ENCODE results near the gene ZNF484. TPM values are rescaled to one million over a fixed set of nuclear protein-coding genes. Genes with fewer than 3 reads are reported as not detected.
"Not testable (repeated sequence)": the region's sequence is repeated elsewhere in the genome, so short reads cannot be mapped to it uniquely, and the experiment has no call there.

Gene ZNF484
- total RNA-seq, 1 donor from 2014 or later, result 10.2 TPM

DNA sequence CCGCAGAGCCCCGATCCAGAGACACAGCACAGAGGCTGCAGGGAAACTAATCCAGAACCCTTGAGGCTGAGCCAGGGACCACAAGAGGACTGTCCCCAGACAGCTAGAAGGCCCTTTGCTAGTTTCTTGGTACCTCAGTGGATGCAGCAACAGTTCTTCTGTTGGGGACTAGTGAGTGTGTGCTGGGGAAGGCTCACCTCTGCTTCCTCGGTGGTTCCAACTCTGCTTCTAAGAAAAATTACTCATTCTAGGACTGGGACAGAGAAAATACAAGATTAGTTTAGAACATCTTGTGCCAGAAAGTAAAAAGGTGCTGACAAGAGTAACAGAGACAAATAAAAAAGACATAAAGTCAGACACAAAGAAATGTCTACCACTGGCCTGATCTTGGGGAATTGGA lies 19.5 kb upstream of the ZNF484 start:
- Histone ChIP-seq H3K36me3 (ENCODE audit: control insufficient read depth, insufficient read depth, low read length) (no peaks in the 10 kb centered on the region), H3K27me3 (ENCODE audit: control insufficient read depth, insufficient read depth, low read length) (no peaks in the 10 kb centered on the region), H3K4me3 (ENCODE audit: low read depth, low read length) (no peak overlapping the region)
- TF ChIP-seq, protein P1, sequence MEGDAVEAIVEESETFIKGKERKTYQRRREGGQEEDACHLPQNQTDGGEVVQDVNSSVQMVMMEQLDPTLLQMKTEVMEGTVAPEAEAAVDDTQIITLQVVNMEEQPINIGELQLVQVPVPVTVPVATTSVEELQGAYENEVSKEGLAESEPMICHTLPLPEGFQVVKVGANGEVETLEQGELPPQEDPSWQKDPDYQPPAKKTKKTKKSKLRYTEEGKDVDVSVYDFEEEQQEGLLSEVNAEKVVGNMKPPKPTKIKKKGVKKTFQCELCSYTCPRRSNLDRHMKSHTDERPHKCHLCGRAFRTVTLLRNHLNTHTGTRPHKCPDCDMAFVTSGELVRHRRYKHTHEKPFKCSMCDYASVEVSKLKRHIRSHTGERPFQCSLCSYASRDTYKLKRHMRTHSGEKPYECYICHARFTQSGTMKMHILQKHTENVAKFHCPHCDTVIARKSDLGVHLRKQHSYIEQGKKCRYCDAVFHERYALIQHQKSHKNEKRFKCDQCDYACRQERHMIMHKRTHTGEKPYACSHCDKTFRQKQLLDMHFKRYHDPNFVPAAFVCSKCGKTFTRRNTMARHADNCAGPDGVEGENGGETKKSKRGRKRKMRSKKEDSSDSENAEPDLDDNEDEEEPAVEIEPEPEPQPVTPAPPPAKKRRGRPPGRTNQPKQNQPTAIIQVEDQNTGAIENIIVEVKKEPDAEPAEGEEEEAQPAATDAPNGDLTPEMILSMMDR (IDR thresholded peaks at IDR 0.05; ENCODE audit: insufficient read depth, low read length, poor library complexity, severe bottlenecking), result no peak
- no peak for DNase-seq (ENCODE audit: low read depth)

DNA sequence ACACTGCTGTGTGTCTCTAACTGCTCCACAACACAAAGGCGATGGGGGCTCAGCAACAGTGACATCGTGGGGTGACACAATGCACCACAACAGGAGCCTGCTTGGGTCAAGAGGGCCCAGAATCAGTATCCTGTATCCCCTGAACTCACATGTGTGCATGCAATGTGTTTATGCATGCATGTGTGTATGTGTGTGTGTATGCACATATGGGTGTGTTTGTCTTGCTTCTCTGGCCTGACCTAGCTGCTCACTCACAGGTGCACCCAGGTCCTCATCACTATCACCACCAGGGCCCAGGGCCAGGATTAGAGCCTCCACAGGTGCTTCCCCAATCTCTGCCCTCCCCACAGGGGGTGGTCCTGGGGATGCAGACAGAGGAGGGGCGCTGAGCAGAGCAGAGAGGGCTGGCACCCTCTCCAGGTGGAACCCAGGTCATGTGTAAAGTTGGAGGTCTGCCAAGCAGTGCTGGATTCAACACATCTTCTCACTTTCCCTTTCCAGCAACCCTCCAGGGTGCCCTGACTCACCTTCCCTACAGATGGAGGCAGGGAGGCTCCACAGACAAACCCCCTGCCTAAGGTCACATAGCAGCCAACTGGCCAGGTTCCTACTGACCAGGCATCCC lies 18.1 kb upstream of the ZNF484 start:
- H3K4me3 ChIP-seq (ENCODE audit: low read depth, low read length), result no peak overlapping the region
- no peaks in the 10 kb centered on the region for H3K36me3 ChIP-seq (ENCODE audit: control insufficient read depth, insufficient read depth, low read length)
- no peak for DNase-seq (ENCODE audit: low read depth)
- TF ChIP-seq, protein P1 (IDR thresholded peaks at IDR 0.05; ENCODE audit: insufficient read depth, low read length, poor library complexity, severe bottlenecking), result no peak
- no peaks in the 10 kb centered on the region for H3K27me3 ChIP-seq (ENCODE audit: control insufficient read depth, insufficient read depth, low read length)

DNA sequence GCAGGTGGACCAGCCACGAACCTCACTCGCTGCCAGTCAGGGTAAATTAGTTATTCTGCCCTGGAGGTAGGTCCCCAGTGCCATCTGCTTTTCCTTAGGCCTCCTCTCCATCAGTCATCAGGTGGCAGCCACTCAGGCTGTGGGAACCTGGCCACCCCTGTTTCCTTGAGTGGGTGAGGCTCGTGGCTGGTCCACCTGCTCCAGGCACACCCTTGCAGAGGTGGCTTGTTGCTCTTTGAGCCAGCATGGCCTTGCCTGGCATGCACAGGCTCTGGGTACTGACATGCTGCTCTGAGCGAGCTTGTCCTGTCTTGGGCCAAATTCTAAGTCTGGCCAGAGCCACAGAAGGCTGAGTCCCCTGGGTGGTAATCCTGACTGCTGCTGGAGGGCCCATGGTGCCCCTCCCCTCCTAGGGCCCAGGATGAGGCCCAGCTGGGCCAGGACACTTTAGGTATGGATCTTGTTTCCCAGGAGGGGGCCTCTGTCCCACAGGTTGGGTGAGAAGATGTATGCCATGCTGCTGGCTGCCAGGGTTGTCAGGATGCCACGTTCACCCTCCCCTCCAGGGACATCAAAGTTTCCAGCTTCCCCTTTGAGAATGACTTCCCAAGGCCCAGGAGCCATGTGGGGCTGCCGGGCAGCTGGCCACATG lies 17.0 kb upstream of the ZNF484 start:
- TF ChIP-seq, protein P1 (IDR thresholded peaks at IDR 0.05; ENCODE audit: insufficient read depth, low read length, poor library complexity, severe bottlenecking), result no peak
- Histone ChIP-seq H3K36me3 (ENCODE audit: control insufficient read depth, insufficient read depth, low read length) (no peaks in the 10 kb centered on the region), H3K4me3 (ENCODE audit: low read depth, low read length) (no peak overlapping the region), H3K27me3 (ENCODE audit: control insufficient read depth, insufficient read depth, low read length) (no peaks in the 10 kb centered on the region)
- DNase-seq (ENCODE audit: low read depth), result no peak

DNA sequence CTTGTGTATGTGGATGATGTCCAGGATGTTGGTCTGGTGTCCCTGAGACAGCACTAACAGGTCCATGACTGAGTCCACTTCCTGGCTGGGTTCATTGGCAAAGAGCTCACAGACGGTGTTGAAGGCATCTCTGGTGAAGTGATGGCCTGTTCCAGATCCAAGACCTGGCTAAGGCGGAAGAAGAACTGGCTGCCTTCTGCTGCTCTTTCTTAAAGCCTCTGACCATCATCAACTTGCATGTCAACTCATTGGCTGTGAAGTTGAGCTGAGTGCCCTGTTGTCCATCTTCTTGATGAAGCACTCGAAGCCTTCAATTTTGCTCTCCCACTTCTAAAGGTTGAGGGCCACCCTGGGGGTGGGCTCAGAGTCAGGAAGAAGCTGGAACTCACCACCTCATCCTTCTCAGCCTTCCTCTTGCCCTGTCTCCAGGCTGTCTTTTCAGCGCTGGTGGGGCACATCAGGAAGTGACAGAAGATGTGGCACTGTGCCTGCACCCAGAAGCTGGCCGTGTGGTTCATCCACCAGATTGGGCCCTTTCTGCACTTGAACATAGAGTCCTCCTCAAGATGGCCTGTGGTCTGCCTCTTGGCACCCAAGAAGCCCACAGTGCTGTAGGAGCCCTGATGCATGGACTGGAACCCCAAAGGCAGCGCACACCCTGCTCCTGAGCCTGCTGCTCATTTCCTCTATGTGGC lies 16.2 kb upstream of the ZNF484 start:
- H3K4me3 ChIP-seq (ENCODE audit: low read depth, low read length); H3K36me3 ChIP-seq (ENCODE audit: control insufficient read depth, insufficient read depth, low read length); H3K27me3 ChIP-seq (ENCODE audit: control insufficient read depth, insufficient read depth, low read length); DNase-seq (ENCODE audit: low read depth): not testable (repeated sequence)

DNA sequence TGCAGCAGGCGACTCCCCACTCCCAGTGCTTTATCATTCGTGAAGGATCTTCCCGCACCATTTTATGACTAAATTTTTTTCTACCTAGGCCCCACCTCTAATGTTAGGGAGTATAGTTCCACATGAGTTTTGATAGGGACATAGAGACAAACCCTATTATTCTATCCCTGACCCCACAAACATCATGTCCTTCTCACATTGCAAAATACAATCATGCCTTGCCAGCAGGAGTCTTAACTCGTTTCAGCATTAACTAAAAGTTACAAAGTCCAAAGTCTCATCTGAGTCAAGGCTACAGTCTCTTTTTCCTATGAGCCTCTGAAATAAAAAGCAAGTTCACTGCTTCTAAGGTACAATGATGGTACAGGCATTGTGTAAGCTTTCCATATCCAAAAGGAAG lies 14.4 kb upstream of the ZNF484 start:
- not testable (repeated sequence) for H3K4me3 ChIP-seq (ENCODE audit: low read depth, low read length); H3K36me3 ChIP-seq (ENCODE audit: control insufficient read depth, insufficient read depth, low read length); DNase-seq (ENCODE audit: low read depth); H3K27me3 ChIP-seq (ENCODE audit: control insufficient read depth, insufficient read depth, low read length)

DNA sequence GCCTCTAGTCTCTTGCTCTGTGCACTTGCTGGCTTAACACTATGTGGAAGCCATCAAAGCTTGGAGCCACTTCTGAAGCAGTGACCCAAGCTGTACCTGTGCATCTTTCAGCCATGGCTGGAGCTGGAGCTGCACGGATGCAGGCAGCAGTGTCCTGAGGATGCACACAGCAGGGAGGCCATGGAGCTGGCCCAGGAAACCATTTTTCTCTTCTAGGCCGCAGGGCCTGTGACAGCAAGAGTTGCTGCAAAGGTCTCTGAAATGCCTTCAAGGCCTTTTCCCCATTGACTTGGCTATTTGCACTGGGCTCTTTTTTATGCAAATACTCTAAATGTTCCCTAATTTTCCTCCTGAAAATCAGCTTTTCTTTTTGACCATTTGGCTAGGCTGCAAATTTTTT lies 12.9 kb upstream of the ZNF484 start:
- Histone ChIP-seq H3K27me3 (ENCODE audit: control insufficient read depth, insufficient read depth, low read length) (peaks cover 9% of the 10 kb centered on the region), H3K4me3 (ENCODE audit: low read depth, low read length) (no peak overlapping the region), H3K36me3 (ENCODE audit: control insufficient read depth, insufficient read depth, low read length) (no peaks in the 10 kb centered on the region)
- TF ChIP-seq, protein P1 (IDR thresholded peaks at IDR 0.05; ENCODE audit: insufficient read depth, low read length, poor library complexity, severe bottlenecking), result no peak
- DNase-seq (ENCODE audit: low read depth), result no peak
